K562 (cell line): ENCODE results near the gene SAMM50. TPM values are rescaled to one million over a fixed set of nuclear protein-coding genes. Genes with fewer than 3 reads are reported as not detected.

Experiments used
- ATAC-seq: fragments of 200-7000 bp; cut with Tn5 transposase; 3 replicates; pipeline ENCODE4 v1.9.1; 2020; ENCODE audit warnings: moderate library complexity
- BruUV-seq: library from RNA; stranded (reverse); fragments of 400-500 nt; replicated peaks from 2 replicates; lab custom pipeline; 2021; lab: Mats Ljungman, UMichigan
- CTCF ChIA-PET: fragments of 300-600 bp; formaldehyde crosslinking; extraction: SDS; loops from one replicate; lab custom pipeline; 2021; ENCODE audit warnings: low intra/inter-chr PET ratio; lab: Yijun Ruan, JAX
- POLR2A ChIA-PET: fragments of 300-600, 350-650 bp; sonication (Branson Sonifier 250); formaldehyde crosslinking; extraction: SDS; loops from one replicate; lab custom pipeline; 2021; ENCODE audit warnings: antibody characterized with exemption, inconsistent platforms; lab: Yijun Ruan, JAX
- DNase-seq, 4 experiments: peaks; one replicate each; pipeline versions ENCODE4 v3.0.0 to v3.0.0-alpha.2; 2011 to 2018; ENCODE audit warnings: low spot score in 3 of 4, mixed read lengths in 3 of 4; ENCODE audit errors: extremely low read depth in 1 of 4
- FAIRE-seq: peaks from 2 replicates; lab custom pipeline; 2011; peaks lifted over from hg19 to GRCh38; lab: Jason Lieb, UNC
- H2AFZ ChIP-seq: 2 replicates; pipeline ENCODE4 v1.6.0; 2011; ENCODE audit warnings: low read depth, low read length, control low read depth, inconsistent platforms
- H3K27ac ChIP-seq: fragments of 200-600 bp; 3 replicates; pipeline ENCODE4 v1.8.0; 2011; ENCODE audit warnings: low read depth, mild to moderate bottlenecking, control low read depth, inconsistent platforms, low read length, moderate library complexity, mixed read lengths; ENCODE audit errors: extremely low read depth
- H3K27me3 ChIP-seq, 2 experiments: fragments of 300-600 bp in 1 of 2; 2 replicates in 1 of 2; 3 replicates in 1 of 2; pipeline versions ENCODE4 v1.6.0 to v1.8.0; 2011; ENCODE audit warnings: inconsistent platforms in 2 of 2, low read length in 2 of 2, mild to moderate bottlenecking in 1 of 2, mixed read lengths in 1 of 2, moderate library complexity in 1 of 2; ENCODE audit not compliant: control insufficient read depth in 2 of 2, insufficient read depth in 2 of 2
- H3K36me3 ChIP-seq: fragments of 300-600 bp; 3 replicates; pipeline ENCODE4 v1.8.0; 2011; ENCODE audit warnings: mild to moderate bottlenecking, low read length, inconsistent platforms; ENCODE audit not compliant: control insufficient read depth, insufficient read depth
- H3K4me1 ChIP-seq, 2 experiments: fragments of 200-600 bp in 1 of 2; replicated peaks in 1 of 2; 2 replicates in 1 of 2; 3 replicates in 1 of 2; pipeline versions ENCODE4 v1.5.1 to v1.8.0; 2011; ENCODE audit warnings: inconsistent platforms in 2 of 2, low read length in 2 of 2, mild to moderate bottlenecking in 1 of 2, mixed read lengths in 1 of 2, moderate library complexity in 1 of 2; ENCODE audit not compliant: control insufficient read depth in 2 of 2, insufficient read depth in 2 of 2
- H3K4me2 ChIP-seq: 2 replicates; pipeline ENCODE4 v1.6.1; 2011; ENCODE audit warnings: low read length, control low read depth, inconsistent platforms, mixed read lengths; ENCODE audit not compliant: insufficient read depth
- H3K4me3 ChIP-seq: fragments of 200-600 bp; sonication (generic), shearing (Covaris generic); 2 replicates; pipeline ENCODE4 v1.5.1; 2016; ENCODE audit warnings: control low read depth, inconsistent platforms
- H3K79me2 ChIP-seq: fragments of 200-600 bp; 3 replicates; pipeline ENCODE4 v1.8.0; 2011; ENCODE audit warnings: low read length, inconsistent platforms; ENCODE audit not compliant: control insufficient read depth, insufficient read depth
- H3K9ac ChIP-seq, 2 experiments: 2 replicates each; pipeline versions ENCODE4 v1.6.0 to v1.6.1; 2011; ENCODE audit warnings: low read depth in 2 of 2, low read length in 2 of 2, control low read depth in 1 of 2, inconsistent platforms in 1 of 2, mild to moderate bottlenecking in 1 of 2, mixed read lengths in 1 of 2; ENCODE audit not compliant: insufficient read depth in 1 of 2
- H3K9me1 ChIP-seq: one replicate; pipeline ENCODE4 v1.6.0; 2011; ENCODE audit warnings: inconsistent platforms, mild to moderate bottlenecking, low read length, moderate library complexity; ENCODE audit not compliant: control insufficient read depth, insufficient read depth
- H3K9me3 ChIP-seq: replicated peaks from 2 replicates; pipeline ENCODE4 v1.5.1; 2011; ENCODE audit warnings: low read depth, low read length, inconsistent platforms; ENCODE audit not compliant: control insufficient read depth, insufficient read depth
- H4K20me1 ChIP-seq: replicated peaks from 2 replicates; pipeline ENCODE4 v1.6.1; 2011; ENCODE audit warnings: low read length, inconsistent platforms, mixed read lengths; ENCODE audit not compliant: control insufficient read depth, insufficient read depth
- DMBX1 ChIP-seq: fragments of 250-450 bp; sonication (Bioruptor Pico); IDR thresholded peaks from 2 replicates; pipeline ENCODE4 v1.8.0; 2022; ENCODE audit warnings: inconsistent platforms, mild to moderate bottlenecking, moderate library complexity, borderline replicate concordance
- FOXA3 ChIP-seq, 2 experiments: fragments of 450-650 bp in 1 of 2; sonication (generic) in 1 of 2; formaldehyde crosslinking; IDR thresholded peaks in 1 of 2; conservative IDR thresholded peaks in 1 of 2; 2 replicates each; pipeline versions ENCODE4 v1.4.0 to v1.8.0; 2020 to 2022; ENCODE audit warnings: mild to moderate bottlenecking in 2 of 2, missing genetic modification reagents in 1 of 2
- GABPB1 ChIP-seq: sonication (generic); formaldehyde crosslinking; IDR thresholded peaks from 2 replicates; pipeline ENCODE4 v1.8.0; 2022; ENCODE audit warnings: mild to moderate bottlenecking, missing genetic modification reagents
- MAFF ChIP-seq: IDR thresholded peaks from 2 replicates; pipeline ENCODE4 v1.6.1; 2012; ENCODE audit warnings: low read length, improper control_type of control experiment
- MBD1 ChIP-seq: fragments of 250-450 bp; sonication (Bioruptor Pico); IDR thresholded peaks from 2 replicates; pipeline ENCODE4 v1.8.0; 2022; ENCODE audit warnings: inconsistent platforms
- POLR2AphosphoS2 ChIP-seq: IDR thresholded peaks from 2 replicates; pipeline ENCODE4 v1.6.1; 2012; ENCODE audit warnings: low read length, improper control_type of control experiment
- SRSF7 ChIP-seq: fragments of 200-400 bp; formaldehyde crosslinking; optimal IDR thresholded peaks from 2 replicates; pipeline ENCODE3; 2017; ENCODE audit warnings: mild to moderate bottlenecking, low read depth, low read length
- TARDBP ChIP-seq: fragments of 450-650 bp; IDR thresholded peaks from 2 replicates; pipeline ENCODE4 v1.6.1; 2016
- ZFP30 ChIP-seq: fragments of 250-450 bp; sonication (Bioruptor Pico); IDR thresholded peaks from 2 replicates; pipeline ENCODE4 v1.8.0; 2022; ENCODE audit warnings: moderate library complexity, mild to moderate bottlenecking, inconsistent platforms, borderline replicate concordance
- ZKSCAN8 ChIP-seq: fragments of 200-800 bp; sonication (Bioruptor generic); IDR thresholded peaks from 2 replicates; pipeline ENCODE4 v1.6.1; 2016; ENCODE audit warnings: missing genetic modification characterization, missing compliant biosample characterization
- WGBS: fragments of 100-300 bp; shearing (Covaris generic); methylation state at CpG from one replicate; pipeline ENCODE4 v1.1.6; 2016; ENCODE audit warnings: low coverage, mixed read lengths; ENCODE audit not compliant: insufficient coverage; ENCODE audit errors: missing lambda C conversion rate; 5-methylcytosine and 5-hydroxymethylcytosine counted together
- in situ Hi-C: fragments of 300-500 bp; cut with MboI; formaldehyde crosslinking; loops from 4 replicates; pipeline ENCODE4 v1.15.0; 2018; ENCODE audit warnings: inconsistent platforms, mixed read lengths
- intact Hi-C: fragments of 100-400 bp; cut with micrococcal nuclease; formaldehyde crosslinking; loops from 2 replicates; pipeline ENCODE4 v1.14.2; 2022
- polyA plus RNA-seq, 8 experiments: library from polyadenylated mRNA; depleted of rRNA in 4 of 8; stranded (reverse) in 5 of 8; unstranded in 3 of 8; fragments of >200 nt; fragmentation: Nextera tagmentation in 2 of 8; fragmentation: Illumina TruSeq in 1 of 8; extraction: Ambion mirVana in 2 of 8; extraction: Trizol in 1 of 8; gene quantifications; 2 replicates each; pipeline versions ENCODE4 v1.2.1 to v1.2.3, GENCODE V29; 2011 to 2014; ENCODE audit warnings: inconsistent platforms in 1 of 8, missing spikeins in 1 of 8
- total RNA-seq, 7 experiments: library from RNA; depleted of rRNA in 6 of 7; stranded (reverse); fragments of >200 nt in 6 of 7; fragmentation: Illumina TruSeq in 2 of 7; extraction: Trizol in 2 of 7; gene quantifications; 2 replicates each; pipeline versions ENCODE4 v1.2.1 to v1.2.3, GENCODE V29; 2011 to 2021; ENCODE audit warnings: low replicate concordance in 1 of 7
- TF ChIP-seq, protein P1 (sequence below): fragments of 250-450 bp; sonication (Bioruptor Pico); IDR thresholded peaks from 2 replicates; pipeline ENCODE4 v1.8.0; 2021; ENCODE audit warnings: mild to moderate bottlenecking, moderate library complexity

The SAMM50 gene
- total and polyA plus RNA-seq, 9 of the 15 experiments (the other 6 are each of a cell fraction or from before 2014, with no cell fraction given): 14.6 to 49.3 (median 38.1) TPM

DNA sequence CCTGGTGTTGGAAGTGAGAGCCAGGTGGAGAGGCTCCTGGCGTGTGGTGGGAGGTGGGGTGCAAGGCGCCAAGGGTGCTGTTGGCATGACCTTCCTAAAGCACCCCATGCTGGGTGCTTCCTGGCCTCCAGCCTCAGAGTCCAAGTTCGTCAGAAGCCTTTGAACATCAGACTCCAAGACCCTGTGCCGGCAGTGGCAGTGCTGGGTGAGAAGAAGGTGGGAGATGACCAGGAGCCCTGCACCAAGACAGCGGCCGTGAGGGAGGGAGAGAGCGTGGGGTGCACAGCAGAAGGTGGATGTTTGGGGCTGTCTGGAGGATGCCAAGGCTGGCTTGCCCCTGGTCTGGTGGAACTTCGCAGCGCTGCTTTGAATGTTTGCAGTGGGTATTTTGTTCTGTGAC, 39.2 kb downstream of the SAMM50 start:
- Histone ChIP-seq H3K27ac (no peak overlapping the region), H3K9me3 (no peaks in the 10 kb centered on the region), H3K27me3 (no peaks in the 10 kb centered on the region), H3K36me3 (peaks cover 74% of the 10 kb centered on the region; the same call in 2 of the 3 replicates), H3K4me3 (no peak overlapping the region), H3K4me2 (no peak overlapping the region), H3K9ac (0 out of 4 replicates have a peak overlapping the region, but pooled peaks of 1 of the 2 experiments have one; percentile 17), H3K4me1 (peaks cover 0 to 7% of the 10 kb centered on the region in 2 experiments; a peak in 1 of 5 replicates), H4K20me1 (peaks cover 10% of the 10 kb centered on the region; the same call in 1 of the 2 replicates), H3K9me1 (no peaks in the 10 kb centered on the region), H2AFZ (no peak overlapping the region), H3K79me2 (no peaks in the 10 kb centered on the region)
- WGBS: 82% methylated on average over 7 of the region's 9 CpGs
- FAIRE-seq (no peak), DNase-seq (no peak), ATAC-seq (no peak)
- CTCF ChIA-PET: interaction anchor here (1.8 to 2.1 kb wide), 2 partner anchors 91 to 92 kb away, joined by 7 to 20 read pairs; no protein-coding TSS in a partner anchor
- POLR2A ChIA-PET: interaction anchor here (0.6 to 0.9 kb wide), 2 partner anchors 18 to 87 kb away, joined by 3 read pairs; no protein-coding TSS in a partner anchor
- no TSS peak for BruUV-seq
- intact Hi-C loops: loop anchor here (10.0 kb wide), 1 partner anchor 630 kb away; no protein-coding TSS in a partner anchor
- in situ Hi-C loops: no loop called here
- TF ChIP-seq TARDBP (no peak), FOXA3 (CRISPR knock-in tag; conservative IDR thresholded peaks at IDR 0.05 in 1 of 2, IDR thresholded peaks at IDR 0.05 in 1 of 2) (no peak), GABPB1 (CRISPR knock-in tag) (no peak), MBD1 (CRISPR knock-in tag) (no peak), DMBX1 (no peak), ZFP30 (CRISPR knock-in tag) (no peak), SRSF7 (no peak), ZKSCAN8 (CRISPR knock-in tag) (no peak), MAFF (no peak), POLR2AphosphoS2 (no peak)
- TF ChIP-seq, protein P1, sequence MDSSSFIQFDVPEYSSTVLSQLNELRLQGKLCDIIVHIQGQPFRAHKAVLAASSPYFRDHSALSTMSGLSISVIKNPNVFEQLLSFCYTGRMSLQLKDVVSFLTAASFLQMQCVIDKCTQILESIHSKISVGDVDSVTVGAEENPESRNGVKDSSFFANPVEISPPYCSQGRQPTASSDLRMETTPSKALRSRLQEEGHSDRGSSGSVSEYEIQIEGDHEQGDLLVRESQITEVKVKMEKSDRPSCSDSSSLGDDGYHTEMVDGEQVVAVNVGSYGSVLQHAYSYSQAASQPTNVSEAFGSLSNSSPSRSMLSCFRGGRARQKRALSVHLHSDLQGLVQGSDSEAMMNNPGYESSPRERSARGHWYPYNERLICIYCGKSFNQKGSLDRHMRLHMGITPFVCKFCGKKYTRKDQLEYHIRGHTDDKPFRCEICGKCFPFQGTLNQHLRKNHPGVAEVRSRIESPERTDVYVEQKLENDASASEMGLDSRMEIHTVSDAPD (CRISPR knock-in tag): no peak
